HUDEP-2 (cell line): ENCODE results near the gene ADGRD1.
A peak's percentile ranks its signal among the peaks of the same experiment; 100 is the strongest.

ENCODE experiments used
- DNase-seq, 76 experiments: peaks; one replicate each; lab custom pipeline; 2025; ENCODE audit not compliant: unreplicated experiment in 76 of 76; lab: John Stamatoyannopoulos, UW

Gene ADGRD1

GRCh38 chr12:131097202-131098177 is 143.8 kb downstream of the ADGRD1 start:
- no peak for DNase-seq

- DNase-seq: no peak
Measured at GRCh38 chr12:131098178-131098981, 144.7 kb downstream of the ADGRD1 start.

- DNase-seq: no peak
Measured at GRCh38 chr12:131100031-131100674, 146.4 kb downstream of the ADGRD1 start.

- DNase-seq: no peak
Measured at GRCh38 chr12:131101006-131101405, 147.3 kb downstream of the ADGRD1 start.

GRCh38 chr12:131101703-131102492 is 148.2 kb downstream of the ADGRD1 start:
- DNase-seq: no peak

GRCh38 chr12:131102493-131102931 is 148.8 kb downstream of the ADGRD1 start:
- no peak for DNase-seq

- DNase-seq: no peak
Measured at GRCh38 chr12:131102991-131103668, 149.4 kb downstream of the ADGRD1 start.

GRCh38 chr12:131103669-131104462 is 150.2 kb downstream of the ADGRD1 start:
- no peak for DNase-seq

GRCh38 chr12:131104463-131105350 is 151.0 kb downstream of the ADGRD1 start:
- DNase-seq: peak in 63 of 76 experiments; percentile 5 to 80 (median 53)

GRCh38 chr12:131105351-131105735 is 151.6 kb downstream of the ADGRD1 start:
- no peak for DNase-seq

GRCh38 chr12:131105736-131106348 is 152.1 kb downstream of the ADGRD1 start:
- DNase-seq: no peak

- no peak for DNase-seq
Measured at GRCh38 chr12:131106349-131106941, 152.7 kb downstream of the ADGRD1 start.

- no peak for DNase-seq
Measured at GRCh38 chr12:131108177-131108955, 154.7 kb downstream of the ADGRD1 start.

- no peak for DNase-seq
Measured at GRCh38 chr12:131111446-131111845, 157.7 kb downstream of the ADGRD1 start.

- DNase-seq: no peak
Measured at GRCh38 chr12:131112021-131112420, 158.3 kb downstream of the ADGRD1 start.

- DNase-seq: peak in 2 of 76 experiments; percentile 1
Measured at GRCh38 chr12:131112700-131113290, 159.1 kb downstream of the ADGRD1 start.
